ENCODE data around the gene CD84. TPM values are rescaled to one million over a fixed set of nuclear protein-coding genes. Genes with fewer than 3 reads are reported as not detected.
"Not testable (repeated sequence)": the region's sequence is repeated elsewhere in the genome, so short reads cannot be mapped to it uniquely, and the experiment has no call there.

The CD84 gene
- total RNA-seq, 1 donor from 2014 or later = not detected

DNA sequence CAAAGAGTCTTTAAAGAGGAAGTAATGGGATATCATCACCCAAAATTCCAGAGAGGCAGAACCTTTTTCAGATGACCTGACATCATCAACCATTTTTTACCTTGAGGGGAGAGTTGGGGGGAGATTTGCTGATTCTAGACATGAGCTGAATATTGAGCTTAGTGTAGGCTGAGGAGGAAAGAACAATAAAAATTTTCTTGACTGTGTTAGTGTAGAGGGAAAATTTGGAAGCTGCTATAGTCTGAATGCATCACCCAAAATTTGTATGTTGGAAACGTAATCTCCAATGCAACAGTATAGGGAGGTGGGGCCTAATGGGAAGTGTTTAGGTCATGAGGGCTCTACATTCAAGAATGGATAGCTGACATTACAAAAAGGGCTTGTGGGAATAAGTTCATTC is 17.8 kb upstream of the CD84 start:
- no peak for DNase-seq (ENCODE audit: low spot score)
- no peak overlapping the region for H3K9ac ChIP-seq
- TF ChIP-seq, protein P1, sequence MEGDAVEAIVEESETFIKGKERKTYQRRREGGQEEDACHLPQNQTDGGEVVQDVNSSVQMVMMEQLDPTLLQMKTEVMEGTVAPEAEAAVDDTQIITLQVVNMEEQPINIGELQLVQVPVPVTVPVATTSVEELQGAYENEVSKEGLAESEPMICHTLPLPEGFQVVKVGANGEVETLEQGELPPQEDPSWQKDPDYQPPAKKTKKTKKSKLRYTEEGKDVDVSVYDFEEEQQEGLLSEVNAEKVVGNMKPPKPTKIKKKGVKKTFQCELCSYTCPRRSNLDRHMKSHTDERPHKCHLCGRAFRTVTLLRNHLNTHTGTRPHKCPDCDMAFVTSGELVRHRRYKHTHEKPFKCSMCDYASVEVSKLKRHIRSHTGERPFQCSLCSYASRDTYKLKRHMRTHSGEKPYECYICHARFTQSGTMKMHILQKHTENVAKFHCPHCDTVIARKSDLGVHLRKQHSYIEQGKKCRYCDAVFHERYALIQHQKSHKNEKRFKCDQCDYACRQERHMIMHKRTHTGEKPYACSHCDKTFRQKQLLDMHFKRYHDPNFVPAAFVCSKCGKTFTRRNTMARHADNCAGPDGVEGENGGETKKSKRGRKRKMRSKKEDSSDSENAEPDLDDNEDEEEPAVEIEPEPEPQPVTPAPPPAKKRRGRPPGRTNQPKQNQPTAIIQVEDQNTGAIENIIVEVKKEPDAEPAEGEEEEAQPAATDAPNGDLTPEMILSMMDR (IDR thresholded peaks at IDR 0.05) = no peak
- no peak overlapping the region for H3K4me2 ChIP-seq
- Mint-ChIP-seq H3K9me3 (peaks cover 22% of the 10 kb centered on the region), H3K4me3 (no peak overlapping the region), H3K36me3 (no peaks in the 10 kb centered on the region), H3K27ac (no peak overlapping the region), H3K4me1 (no peaks in the 10 kb centered on the region), H3K27me3 (ENCODE audit: insufficient read depth, low read depth) (peaks cover 2% of the 10 kb centered on the region)
- H2AFZ ChIP-seq (replicated peaks) = no peak overlapping the region
- no peaks in the 10 kb centered on the region for H3K4me1 ChIP-seq
- no peak overlapping the region for H3K27ac ChIP-seq
- no peaks in the 10 kb centered on the region for H3F3A ChIP-seq (ENCODE audit: low read depth)
- no peaks in the 10 kb centered on the region for H3K27me3 ChIP-seq
- H3K79me2 ChIP-seq (ENCODE audit: low read depth) = no peaks in the 10 kb centered on the region
- H3K36me3 ChIP-seq = no peaks in the 10 kb centered on the region
- H3K4me3 ChIP-seq = no peak overlapping the region
- H3K9me3 ChIP-seq (ENCODE audit: low read depth) = no peaks in the 10 kb centered on the region
- H4K20me1 ChIP-seq (ENCODE audit: low read depth) = no peaks in the 10 kb centered on the region

DNA sequence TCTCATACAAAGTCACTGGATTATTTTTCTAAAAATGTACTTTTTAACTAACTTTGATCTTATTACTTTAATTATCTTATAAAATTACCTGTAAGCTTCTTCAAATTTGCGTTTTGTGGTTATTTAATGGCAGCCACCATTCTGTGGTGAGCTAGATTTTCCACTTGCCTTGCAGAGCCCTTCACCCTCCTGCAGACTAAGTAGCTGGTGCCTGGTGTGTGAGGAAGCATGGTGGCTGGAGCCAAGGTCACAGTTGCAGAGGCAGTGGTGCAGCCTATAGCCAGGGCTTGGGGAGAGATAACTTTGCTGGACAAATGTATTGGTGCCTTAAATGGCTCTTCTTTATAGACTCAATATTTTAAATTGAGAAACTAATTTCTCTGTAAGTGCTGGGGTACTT is 11.2 kb upstream of the CD84 start:
- H3K9me3 ChIP-seq (ENCODE audit: low read depth) = no peaks in the 10 kb centered on the region
- no peaks in the 10 kb centered on the region for H3K36me3 ChIP-seq
- peaks cover 9% of the 10 kb centered on the region for H3K9me3 Mint-ChIP-seq
- peaks cover 2% of the 10 kb centered on the region for H3K27me3 Mint-ChIP-seq (ENCODE audit: insufficient read depth, low read depth)
- H3K9ac ChIP-seq = no peak overlapping the region
- DNase-seq (ENCODE audit: low spot score) = no peak
- H3K4me2 ChIP-seq = no peak overlapping the region
- no peak overlapping the region for H3K27ac ChIP-seq
- H3K27me3 ChIP-seq = no peaks in the 10 kb centered on the region
- no peaks in the 10 kb centered on the region for H3K4me1 ChIP-seq
- no peak overlapping the region for H3K27ac Mint-ChIP-seq
- H3K36me3 Mint-ChIP-seq = no peaks in the 10 kb centered on the region
- no peaks in the 10 kb centered on the region for H3K79me2 ChIP-seq (ENCODE audit: low read depth)
- no peaks in the 10 kb centered on the region for H4K20me1 ChIP-seq (ENCODE audit: low read depth)
- H3F3A ChIP-seq (ENCODE audit: low read depth) = no peaks in the 10 kb centered on the region
- H3K4me3 ChIP-seq = no peak overlapping the region
- H2AFZ ChIP-seq (replicated peaks) = no peak overlapping the region
- no peak overlapping the region for H3K4me3 Mint-ChIP-seq
- no peak for TF ChIP-seq EZH2phosphoT487 (IDR thresholded peaks at IDR 0.05)
- TF ChIP-seq EZH2 (IDR thresholded peaks at IDR 0.05) = no peak
- TF ChIP-seq, protein P1 (IDR thresholded peaks at IDR 0.05) = no peak
- H3K4me1 Mint-ChIP-seq = no peaks in the 10 kb centered on the region

DNA sequence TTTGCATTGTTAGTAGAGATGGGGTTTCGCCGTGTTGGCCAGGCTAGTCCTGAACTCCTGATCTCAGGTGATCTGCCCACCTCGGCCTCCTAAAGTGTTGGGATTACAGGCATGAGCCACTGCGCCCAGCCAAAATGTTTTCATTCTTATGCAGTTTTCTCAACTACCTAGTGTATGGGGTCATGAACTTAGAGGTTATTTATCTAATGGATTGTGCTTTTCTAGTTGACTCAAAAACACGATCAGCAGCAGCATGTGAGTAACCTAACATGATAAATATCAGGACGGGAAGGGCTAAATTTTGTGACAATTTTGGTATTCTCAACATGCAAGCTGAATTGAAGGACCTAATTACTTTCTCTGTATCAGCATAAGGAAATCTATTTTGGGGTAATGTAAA is 9.2 kb upstream of the CD84 start:
- no peak for DNase-seq (ENCODE audit: low spot score)
- no peaks in the 10 kb centered on the region for H3K27me3 Mint-ChIP-seq (ENCODE audit: insufficient read depth, low read depth)
- no peak overlapping the region for H3K27ac Mint-ChIP-seq
- Histone ChIP-seq H4K20me1 (ENCODE audit: low read depth) (no peaks in the 10 kb centered on the region), H3K4me1 (no peaks in the 10 kb centered on the region), H3K27me3 (no peaks in the 10 kb centered on the region), H3K9me3 (ENCODE audit: low read depth) (no peaks in the 10 kb centered on the region), H3K4me2 (no peak overlapping the region), H3K27ac (no peak overlapping the region), H3K36me3 (no peaks in the 10 kb centered on the region), H3K9ac (no peak overlapping the region), H3K4me3 (no peak overlapping the region), H2AFZ (replicated peaks) (no peak overlapping the region), H3K79me2 (ENCODE audit: low read depth) (no peaks in the 10 kb centered on the region), H3F3A (ENCODE audit: low read depth) (no peaks in the 10 kb centered on the region)
- peaks cover 11% of the 10 kb centered on the region for H3K9me3 Mint-ChIP-seq
- TF ChIP-seq EZH2phosphoT487 (IDR thresholded peaks at IDR 0.05) = no peak
- H3K36me3 Mint-ChIP-seq = no peaks in the 10 kb centered on the region
- no peaks in the 10 kb centered on the region for H3K4me1 Mint-ChIP-seq
- H3K4me3 Mint-ChIP-seq = no peak overlapping the region

DNA sequence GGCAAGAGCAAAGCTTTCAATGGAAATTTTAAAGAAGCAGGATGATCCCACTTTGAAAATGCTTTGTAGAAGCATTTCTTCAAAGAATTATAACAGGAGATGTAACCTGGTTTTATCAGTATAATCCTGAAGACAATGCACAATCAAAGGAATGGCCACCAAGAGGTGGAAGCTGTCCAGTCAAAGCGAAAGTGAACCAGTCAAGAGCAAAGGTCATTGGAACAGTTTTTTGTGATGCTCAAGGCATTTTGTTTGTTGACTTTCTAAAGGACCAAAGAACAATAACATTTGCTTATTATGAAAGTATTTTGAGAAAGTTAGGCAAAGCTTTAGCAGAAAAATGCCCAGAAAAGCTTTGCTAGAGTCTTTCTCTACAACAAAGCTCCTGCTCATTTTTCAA is 5.5 kb upstream of the CD84 start:
- Histone ChIP-seq H3F3A (ENCODE audit: low read depth) (no peaks in the 10 kb centered on the region), H3K9ac (no peak overlapping the region), H3K9me3 (ENCODE audit: low read depth) (no peaks in the 10 kb centered on the region), H3K4me1 (no peaks in the 10 kb centered on the region), H2AFZ (replicated peaks) (no peak overlapping the region), H3K36me3 (no peaks in the 10 kb centered on the region), H3K4me2 (no peak overlapping the region), H3K27me3 (no peaks in the 10 kb centered on the region), H3K79me2 (ENCODE audit: low read depth) (no peaks in the 10 kb centered on the region), H3K27ac (no peak overlapping the region), H4K20me1 (ENCODE audit: low read depth) (no peaks in the 10 kb centered on the region), H3K4me3 (no peak overlapping the region)
- H3K27me3 Mint-ChIP-seq (ENCODE audit: insufficient read depth, low read depth) = no peaks in the 10 kb centered on the region
- peaks cover 7% of the 10 kb centered on the region for H3K9me3 Mint-ChIP-seq
- TF ChIP-seq, protein P1 (IDR thresholded peaks at IDR 0.05) = no peak
- no peak for TF ChIP-seq EZH2 (IDR thresholded peaks at IDR 0.05)
- no peak for TF ChIP-seq EZH2phosphoT487 (IDR thresholded peaks at IDR 0.05)
- no peak overlapping the region for H3K27ac Mint-ChIP-seq
- H3K36me3 Mint-ChIP-seq = no peaks in the 10 kb centered on the region
- H3K4me1 Mint-ChIP-seq = no peaks in the 10 kb centered on the region
- H3K4me3 Mint-ChIP-seq = no peak overlapping the region
- DNase-seq (ENCODE audit: low spot score) = no peak

DNA sequence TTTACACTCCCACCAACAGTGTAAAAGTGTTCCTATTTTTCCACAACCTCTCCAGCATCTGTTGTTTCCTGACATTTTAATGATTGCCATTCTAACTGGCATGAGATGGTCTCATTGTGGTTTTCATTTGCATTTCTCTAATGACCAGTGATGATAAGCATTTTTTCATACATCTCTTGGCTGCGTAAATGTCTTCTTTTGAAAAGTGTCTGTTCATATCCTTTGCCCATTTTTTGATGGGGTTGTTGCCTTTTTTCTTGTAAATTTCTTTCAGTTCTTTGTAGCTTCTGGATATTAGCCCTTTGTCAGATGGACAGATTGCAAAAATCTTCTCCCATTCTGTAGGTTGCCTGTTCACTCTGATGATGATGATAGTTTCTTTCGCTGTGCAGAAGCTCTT is 3.7 kb upstream of the CD84 start:
- H3K9me3 ChIP-seq (ENCODE audit: low read depth); H2AFZ ChIP-seq (replicated peaks); H3K27ac ChIP-seq; DNase-seq (ENCODE audit: low spot score); H3K4me3 Mint-ChIP-seq; H3K4me2 ChIP-seq; H3K27me3 ChIP-seq; H3K9me3 Mint-ChIP-seq; H3K27ac Mint-ChIP-seq; H3K27me3 Mint-ChIP-seq (ENCODE audit: insufficient read depth, low read depth); H3K9ac ChIP-seq; H3K36me3 ChIP-seq; H4K20me1 ChIP-seq (ENCODE audit: low read depth); H3K79me2 ChIP-seq (ENCODE audit: low read depth); H3F3A ChIP-seq (ENCODE audit: low read depth); H3K36me3 Mint-ChIP-seq; H3K4me3 ChIP-seq; H3K4me1 ChIP-seq; H3K4me1 Mint-ChIP-seq: not testable (repeated sequence)

All from neural progenitor cell (in vitro differentiated cells).